Heart left ventricle (tissue), 13 donors: ENCODE measurements around the gene TGFBR2.

Experiments used
- CTCF ChIP-seq, 12 donors: fragments of 200-600 bp; sonication (generic) in 4 of 12; IDR thresholded peaks; one replicate each; pipeline versions ENCODE4 v1.5.0 to v1.8.0; 2018 to 2022; ENCODE audit warnings: antibody characterized with exemption in 12 of 12, mild to moderate bottlenecking in 5 of 12
- POLR2A ChIP-seq, 2 donors: fragments of 450-650 bp; IDR thresholded peaks; one replicate each; pipeline ENCODE4 v1.6.1; 2017; ENCODE audit warnings: antibody characterized with exemption in 2 of 2, mild to moderate bottlenecking in 2 of 2, moderate library complexity in 2 of 2
- donor health status: ischemic (EF 13 %, LVEDD 7.1; RV severe dilation, severe dysfunction).
- donor health status: DM: no; HTN: yes; CAD: no.
- donor health status: DM: no; HTN: no; CAD: no.
- donor health status: ischemic (EF 25% LVEDD 6.9; RV normal size, moderate dysfunction).
- donor health status: ischemic (EF 25% LVEDD 5.7; RV mildly dilated, moderate dysfunction).
- donor health status: ischemic (EF 35%, LVEDD 5.7; RV mildly dilated, moderate dysfunction).
- donor health status: nonischemic (EF 11% LVEDD 7.7; RV severe dilation, severe dysfunction).
- donor health status: DM: yes; HTN: yes; CAD: no.
- donor health status: PGD.
- donor health status: ischemic (EF 29% LVEDD 5.4; RV normal size, mild dysfunction).
- donor health status: nonischemic (EF 23%, LVEDD 6.1; RV moderate dilation, normal function).

- TF ChIP-seq CTCF (IDR thresholded peaks at IDR 0.05) (no peak), POLR2A (IDR thresholded peaks at IDR 0.05) (no peak)
These were observed 103.6 kb downstream of the TGFBR2 start for GRCh38 chr3:30710017-30710416.
